IPS-18c (cell line): Measurements from ENCODE around the gene ZCCHC2.

ENCODE experiments used
- H3K4me3 ChIP-seq: 2 replicates; pipeline ENCODE4 v1.7.0; 2013; ENCODE audit warnings: low read depth, mild to moderate bottlenecking, low read length, moderate library complexity; ENCODE audit not compliant: insufficient read depth
- H3K9me3 ChIP-seq: one replicate; pipeline ENCODE4 v1.6.1; 2013; ENCODE audit warnings: mild to moderate bottlenecking, low read length, moderate library complexity; ENCODE audit not compliant: control insufficient read depth, insufficient read depth

ZCCHC2 gene

DNA sequence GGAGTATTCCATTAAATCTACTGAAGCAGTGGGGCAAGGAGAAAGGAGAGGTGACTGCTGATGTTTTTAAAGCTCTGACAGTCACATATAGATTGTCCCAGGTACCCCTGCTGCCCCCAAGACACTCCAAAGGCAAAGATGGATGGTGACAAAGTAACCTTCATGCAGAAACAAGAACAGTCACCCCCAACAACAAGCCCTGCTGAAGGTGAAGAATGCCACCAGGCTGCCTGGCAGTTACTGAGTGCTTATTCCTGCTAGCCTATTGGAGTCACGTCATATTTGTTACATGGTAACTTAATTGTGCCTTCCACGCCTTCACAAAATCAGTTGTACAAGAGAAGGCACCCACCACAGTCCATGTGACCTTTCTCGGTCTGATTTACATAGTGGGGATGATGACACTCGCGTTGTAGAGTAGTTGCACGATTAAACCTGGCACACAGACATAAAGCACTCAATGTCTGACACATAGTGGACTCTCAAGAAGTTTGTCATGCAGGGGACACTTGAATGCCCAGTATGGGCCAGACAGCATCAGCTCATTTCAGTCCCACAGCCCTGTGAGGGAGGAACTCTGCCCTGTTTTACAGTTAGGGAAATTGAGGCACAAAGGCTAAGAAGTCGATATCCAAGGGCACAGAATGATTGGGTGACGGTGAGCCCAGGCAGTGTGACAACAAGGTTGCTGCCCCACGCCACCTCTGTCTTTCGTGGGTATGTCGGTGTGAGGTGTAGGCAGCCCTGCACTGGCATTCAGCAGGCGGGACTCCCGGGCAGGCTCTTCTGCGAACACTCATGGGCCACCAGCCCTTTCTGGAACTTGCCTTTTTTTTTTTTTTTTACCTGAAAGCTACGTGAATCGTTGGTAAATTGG, 62.7 kb downstream of the ZCCHC2 start:
- Histone ChIP-seq H3K9me3 (peaks cover 5% of the 10 kb centered on the region), H3K4me3 (no peak overlapping the region)

DNA sequence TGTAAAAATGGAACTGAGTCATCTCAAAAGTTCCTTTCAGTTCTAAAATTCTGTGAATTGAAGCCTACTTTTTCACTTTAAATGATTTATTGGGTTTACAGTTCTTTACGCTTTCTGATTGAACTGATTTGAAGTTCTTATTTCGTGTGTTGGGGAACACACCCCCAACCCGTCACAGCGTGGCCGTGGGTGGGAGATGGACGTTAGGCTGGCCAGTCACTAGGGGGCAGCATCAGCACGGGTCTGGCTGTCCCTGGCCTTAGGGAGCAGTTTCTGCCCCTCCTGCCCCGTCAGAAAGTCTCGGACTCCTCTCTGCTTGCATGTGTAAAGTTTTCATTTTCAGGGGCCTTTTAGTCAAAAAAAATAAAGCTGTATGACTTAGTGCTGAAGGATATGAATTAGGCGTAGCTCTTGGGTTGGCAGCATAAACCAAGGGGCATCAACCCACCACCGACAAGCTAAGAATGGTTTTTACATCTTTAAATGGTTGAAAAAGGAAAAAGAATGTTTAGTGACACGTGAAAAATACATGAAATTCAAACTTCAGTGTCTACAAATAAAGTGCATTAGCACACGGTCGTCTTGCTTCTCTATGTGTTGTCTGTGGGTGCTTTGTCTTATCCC, 63.4 kb downstream of the ZCCHC2 start:
- H3K9me3 ChIP-seq: peaks cover 5% of the 10 kb centered on the region
- H3K4me3 ChIP-seq: no peak overlapping the region

DNA sequence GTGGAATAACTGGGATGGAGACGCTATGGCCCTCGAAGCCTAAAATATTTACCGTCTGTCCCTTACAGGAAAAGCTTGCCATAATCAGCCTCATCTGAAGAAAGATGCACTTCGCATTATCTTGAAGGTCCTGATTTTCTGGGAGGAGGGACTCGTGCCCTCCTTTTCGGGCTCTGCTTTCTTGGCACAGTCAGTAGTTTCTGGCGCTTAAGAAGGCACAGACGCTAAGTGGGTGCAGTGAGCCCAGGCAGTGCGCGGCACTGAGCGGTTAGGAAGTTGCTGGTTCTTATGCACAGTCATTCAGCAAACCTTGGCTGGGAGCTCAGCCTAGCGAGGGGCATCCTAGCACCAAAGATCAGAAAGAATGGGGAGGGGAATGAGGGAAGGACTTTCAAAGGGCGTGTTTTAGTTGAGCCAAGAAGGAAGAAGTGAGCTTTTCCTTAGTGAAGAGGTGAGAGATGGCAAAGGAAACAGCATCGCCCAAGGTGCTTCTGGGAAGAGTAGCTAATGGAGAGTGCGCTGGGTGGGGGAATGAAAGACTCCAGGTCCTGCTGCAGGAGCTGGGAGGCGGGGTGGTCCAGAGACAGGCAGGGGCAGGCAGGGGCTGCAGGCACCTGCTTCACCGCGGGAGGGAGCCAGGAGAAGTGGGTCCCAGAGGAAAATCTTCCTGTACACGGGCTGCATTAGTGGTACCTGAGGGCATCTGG, 64.1 kb downstream of the ZCCHC2 start:
- no peak overlapping the region for H3K4me3 ChIP-seq

DNA sequence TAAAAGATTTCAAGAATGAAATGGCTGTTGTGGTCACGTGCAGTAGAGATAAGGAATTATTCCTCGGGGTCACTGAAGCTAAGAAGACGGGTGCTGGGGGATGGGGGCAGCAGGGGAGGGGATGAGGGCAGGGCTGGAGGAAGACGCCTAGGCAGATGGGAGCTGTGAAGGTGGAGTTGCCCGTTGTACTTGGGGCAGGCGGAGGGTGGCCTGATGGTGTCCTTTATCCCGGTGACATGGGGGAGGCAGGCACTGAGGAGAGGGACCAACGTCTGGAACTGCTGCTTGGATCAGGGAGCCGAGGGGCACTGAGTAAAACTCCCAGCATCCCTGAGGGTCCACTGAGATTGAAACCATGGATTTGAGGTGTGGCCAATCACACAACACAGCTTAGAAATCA, 64.9 kb downstream of the ZCCHC2 start:
- peaks cover 5% of the 10 kb centered on the region for H3K9me3 ChIP-seq
- no peak overlapping the region for H3K4me3 ChIP-seq

More for the DNA sequence above, 64.1 kb downstream of the ZCCHC2 start:
- H3K9me3 ChIP-seq: peaks cover 5% of the 10 kb centered on the region

DNA sequence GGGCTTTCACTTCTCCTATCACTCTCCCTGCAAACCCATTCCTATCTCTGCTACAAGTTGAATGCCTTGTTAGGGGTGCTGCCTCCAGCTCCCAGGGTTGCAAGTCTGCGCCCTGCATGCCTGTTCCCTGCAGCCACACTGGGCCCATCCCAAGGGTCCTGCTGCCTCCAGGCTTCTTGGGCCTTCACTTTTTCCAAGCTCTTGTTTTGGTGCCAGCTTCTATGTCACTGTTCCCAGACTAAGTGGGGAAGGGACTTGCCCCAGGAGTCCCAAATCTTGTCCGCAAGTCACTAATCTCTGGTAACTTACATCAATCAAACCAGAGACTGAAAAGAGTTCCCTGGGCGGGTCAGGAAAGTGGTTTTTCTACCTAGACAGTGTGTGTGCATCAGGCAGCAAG, 65.4 kb downstream of the ZCCHC2 start:
- peaks cover 5% of the 10 kb centered on the region for H3K9me3 ChIP-seq
- H3K4me3 ChIP-seq: no peak overlapping the region

DNA sequence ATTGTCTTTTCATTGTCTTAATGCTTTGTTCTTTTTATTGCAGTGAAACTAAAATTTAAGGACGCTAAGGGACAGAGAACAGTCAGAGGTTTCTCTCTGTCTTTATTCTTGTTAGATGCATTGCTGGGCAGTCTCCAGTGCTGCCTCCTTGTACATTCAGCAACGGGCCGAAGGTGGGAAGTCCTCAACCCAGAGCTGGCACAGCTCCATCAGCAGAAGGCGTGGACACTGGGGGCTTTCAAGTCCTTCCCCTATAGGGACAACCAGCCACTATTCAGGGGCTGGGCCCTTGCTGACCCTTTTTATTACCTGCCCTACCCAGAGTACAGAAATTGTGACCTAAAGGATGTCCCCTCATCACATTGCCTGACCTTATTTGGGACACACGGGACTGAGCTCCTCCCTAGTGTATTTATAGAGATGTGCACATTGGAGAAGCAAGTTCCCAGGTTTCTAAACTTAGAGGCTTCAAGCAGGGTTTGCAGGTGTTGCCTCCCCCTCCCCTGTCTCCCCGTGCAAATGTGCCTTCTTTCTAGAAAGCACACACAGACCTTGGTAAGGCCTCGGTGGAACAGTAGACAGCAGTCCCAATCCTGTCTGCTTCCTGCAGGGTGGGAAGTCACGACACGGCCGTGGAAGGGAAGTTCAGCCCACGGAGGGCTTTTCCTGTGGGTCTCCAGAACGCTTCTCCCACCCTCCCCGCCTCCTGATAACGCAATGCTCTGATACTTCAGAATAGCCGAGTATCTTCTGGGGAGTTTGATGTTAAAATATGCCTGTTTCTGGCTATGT, 68.2 kb downstream of the ZCCHC2 start:
- H3K9me3 ChIP-seq: peaks cover 5% of the 10 kb centered on the region

DNA sequence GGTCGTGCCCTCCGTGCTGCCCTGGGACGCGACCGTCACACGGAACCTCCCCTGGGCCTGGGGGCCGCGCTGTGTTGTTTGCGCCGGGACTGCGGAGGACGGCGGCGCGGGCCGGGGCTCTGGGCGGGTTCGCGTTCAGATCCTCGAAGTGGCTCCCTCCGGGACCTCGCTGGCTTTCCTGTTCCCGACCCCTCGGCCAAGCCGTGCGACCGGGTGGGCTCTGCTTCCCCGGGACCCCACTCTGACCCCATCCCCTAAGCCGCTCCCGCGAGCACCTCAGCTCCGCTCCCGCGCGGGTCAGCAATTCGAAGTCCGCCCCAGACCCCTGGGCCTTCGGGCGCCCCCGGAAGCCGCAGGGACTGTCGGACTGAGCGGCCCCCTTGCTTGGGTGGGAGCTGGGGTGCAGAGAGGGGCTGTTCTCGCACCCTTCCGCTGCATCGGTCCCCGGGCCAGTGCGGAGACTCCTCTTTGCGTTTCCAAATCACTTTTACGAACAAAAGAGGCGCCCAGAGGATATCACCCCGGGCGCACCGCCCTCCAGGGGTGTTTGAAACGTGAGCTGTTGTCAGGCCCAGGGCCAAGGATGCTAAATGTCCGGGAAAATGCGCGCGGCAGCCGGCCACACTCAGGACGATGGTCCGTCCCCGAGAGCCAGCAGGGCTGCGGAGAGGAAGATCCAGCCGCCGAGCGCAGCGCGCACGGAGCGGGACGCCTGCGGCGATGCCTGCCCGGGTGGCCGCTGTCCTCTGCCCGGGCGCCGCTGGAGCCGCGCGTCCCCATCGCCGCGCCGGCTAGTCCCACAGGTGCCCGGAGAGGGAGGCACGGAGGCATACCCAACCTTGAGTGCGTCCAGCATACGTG, 73.5 kb downstream of the ZCCHC2 start:
- H3K4me3 ChIP-seq: peak overlapping the region; percentile 59
- H3K9me3 ChIP-seq: no peaks in the 10 kb centered on the region

More for the DNA sequence above, 68.2 kb downstream of the ZCCHC2 start:
- H3K4me3 ChIP-seq: no peak overlapping the region

DNA sequence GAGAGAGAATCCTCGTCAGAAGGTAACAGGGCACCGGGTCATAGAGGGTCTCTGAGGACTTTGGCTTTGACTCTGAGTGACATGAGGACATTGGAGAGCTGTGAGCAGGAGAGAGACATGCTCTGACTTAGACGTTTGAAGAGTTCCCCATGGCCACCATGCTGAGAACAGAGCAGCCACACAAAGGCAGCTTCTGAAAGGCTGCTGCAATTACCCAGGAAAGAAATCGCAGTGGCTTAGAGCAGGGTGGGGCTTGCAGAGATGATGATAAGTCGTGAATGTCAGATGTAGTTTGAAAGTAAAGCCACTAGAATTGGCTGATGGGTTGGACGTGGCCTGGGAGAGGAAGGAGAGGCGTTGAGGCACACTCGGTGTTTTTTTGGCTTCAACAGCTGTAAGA, 79.0 kb downstream of the ZCCHC2 start:
- Histone ChIP-seq H3K9me3 (no peaks in the 10 kb centered on the region), H3K4me3 (no peak overlapping the region)

DNA sequence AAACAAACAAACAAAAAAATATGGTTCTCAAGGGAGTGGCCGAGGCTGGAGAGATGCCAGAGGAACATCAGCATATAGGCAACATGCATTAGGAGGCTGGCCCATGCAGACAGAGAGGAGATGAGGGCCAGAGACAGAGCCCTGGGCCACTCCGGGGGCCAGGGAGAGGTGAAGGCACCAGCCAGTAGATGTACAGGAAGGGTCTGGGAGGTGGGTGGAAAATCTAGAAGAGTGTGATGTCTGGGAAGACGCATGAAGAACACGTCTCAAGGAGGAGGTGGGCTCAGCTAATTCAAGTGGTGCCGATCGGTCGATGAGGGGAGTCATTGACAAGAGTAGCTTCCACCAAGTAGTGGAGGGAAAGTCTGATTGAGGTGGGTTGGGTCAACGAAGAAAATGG, 79.9 kb downstream of the ZCCHC2 start:
- no peaks in the 10 kb centered on the region for H3K9me3 ChIP-seq
- H3K4me3 ChIP-seq: no peak overlapping the region

DNA sequence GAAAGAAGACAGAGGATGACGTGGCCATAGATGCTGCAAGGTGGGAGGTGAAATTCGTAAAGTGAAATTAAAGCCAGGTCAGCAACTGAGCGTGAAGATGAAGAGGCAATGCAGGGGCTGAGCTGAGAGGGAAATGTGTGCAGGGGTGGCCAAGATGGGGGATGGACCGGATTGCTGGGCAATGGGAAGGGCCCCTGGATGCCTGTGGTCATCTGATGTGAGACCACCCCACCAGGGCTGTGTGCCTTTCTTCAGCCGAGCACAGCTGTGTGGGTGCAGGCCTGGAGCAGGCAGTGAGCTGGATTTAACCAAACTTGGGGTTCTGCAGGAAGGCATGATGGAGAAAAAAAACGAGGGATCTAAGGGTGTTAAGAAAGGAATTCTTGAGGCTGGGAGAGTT, 80.4 kb downstream of the ZCCHC2 start:
- H3K9me3 ChIP-seq: no peaks in the 10 kb centered on the region

DNA sequence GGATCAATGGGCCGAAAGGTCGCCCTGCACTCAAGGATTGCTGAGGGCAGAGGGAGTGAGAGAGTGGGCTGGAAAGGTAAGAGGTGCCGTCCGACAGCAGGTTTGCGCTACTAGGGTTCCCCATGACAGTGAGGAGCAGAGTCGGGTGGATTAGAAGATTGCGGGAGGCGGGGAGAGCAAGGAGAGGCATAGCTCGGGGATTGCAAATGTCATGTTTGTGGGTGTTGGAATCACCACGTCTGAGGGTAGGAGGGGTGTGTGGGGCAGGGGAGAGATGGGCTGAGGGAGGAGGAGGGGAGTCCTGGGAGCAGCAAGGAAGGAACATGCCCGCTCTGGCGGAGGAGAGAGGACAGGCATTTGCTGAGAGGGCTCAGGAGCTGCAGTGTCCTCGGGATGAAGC, 81.2 kb downstream of the ZCCHC2 start:
- Histone ChIP-seq H3K4me3 (no peak overlapping the region), H3K9me3 (no peaks in the 10 kb centered on the region)

More for the DNA sequence above, 80.4 kb downstream of the ZCCHC2 start:
- no peak overlapping the region for H3K4me3 ChIP-seq

DNA sequence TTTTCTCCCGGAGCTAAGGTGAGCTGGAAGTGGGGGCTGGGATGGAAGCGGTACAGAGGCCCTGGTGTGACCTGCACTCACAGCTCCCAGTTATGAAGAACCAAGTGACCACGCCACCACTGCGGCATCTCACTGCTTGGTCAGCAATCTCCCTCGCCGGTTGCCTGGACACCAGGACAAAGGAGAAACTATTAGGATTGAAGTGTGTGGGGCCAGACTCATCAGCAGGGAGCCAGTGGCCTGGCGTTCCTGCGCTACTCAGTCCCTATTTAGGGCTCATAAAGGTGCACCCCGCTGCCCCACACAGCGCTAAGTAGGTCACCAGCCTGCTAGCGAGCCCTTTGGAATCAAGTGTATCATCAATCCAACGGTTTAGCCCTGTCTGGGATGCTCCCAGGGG, 82.9 kb downstream of the ZCCHC2 start:
- Histone ChIP-seq H3K9me3 (no peaks in the 10 kb centered on the region), H3K4me3 (no peak overlapping the region)

DNA sequence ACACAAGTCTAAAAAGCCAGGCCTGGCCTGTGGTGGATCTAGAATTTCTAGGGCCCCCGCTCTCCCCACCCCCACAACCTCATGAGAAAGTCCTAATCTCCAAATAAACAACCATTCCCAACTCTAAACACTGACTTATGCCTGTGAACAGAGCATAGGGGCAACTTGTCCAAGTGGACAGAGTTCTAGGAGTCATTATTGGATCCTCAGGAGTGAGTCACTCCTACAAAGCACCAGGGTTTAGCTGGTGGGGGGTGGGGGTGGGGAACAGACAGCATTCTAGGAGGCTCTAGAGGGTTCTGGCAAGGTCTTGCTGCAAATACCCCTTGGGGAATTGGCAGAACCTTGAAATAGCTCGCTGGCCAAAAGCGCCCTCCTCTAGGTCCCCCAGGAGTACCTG, 83.3 kb downstream of the ZCCHC2 start:
- no peak overlapping the region for H3K4me3 ChIP-seq
- no peaks in the 10 kb centered on the region for H3K9me3 ChIP-seq

DNA sequence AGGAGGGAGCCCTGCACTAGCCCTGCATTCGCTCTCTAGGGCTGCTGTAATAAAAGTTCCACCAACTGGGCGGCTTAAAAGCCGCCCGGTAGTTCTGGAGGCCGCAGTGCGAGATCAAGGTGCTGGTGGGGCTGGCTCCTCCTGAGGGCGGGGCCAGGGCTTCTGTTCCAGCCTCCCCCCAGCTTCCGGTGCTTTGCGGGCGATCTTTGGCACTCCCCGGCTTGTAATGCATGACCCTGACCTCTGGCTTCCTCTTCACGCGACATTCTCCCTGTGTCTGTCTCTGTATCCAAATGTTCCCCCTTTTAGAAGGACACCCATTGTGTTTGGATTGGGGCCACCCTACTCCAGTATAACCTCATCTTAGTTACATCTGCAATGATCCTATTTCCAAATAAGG, 84.5 kb downstream of the ZCCHC2 start:
- H3K4me3 ChIP-seq: no peak overlapping the region
- no peaks in the 10 kb centered on the region for H3K9me3 ChIP-seq

DNA sequence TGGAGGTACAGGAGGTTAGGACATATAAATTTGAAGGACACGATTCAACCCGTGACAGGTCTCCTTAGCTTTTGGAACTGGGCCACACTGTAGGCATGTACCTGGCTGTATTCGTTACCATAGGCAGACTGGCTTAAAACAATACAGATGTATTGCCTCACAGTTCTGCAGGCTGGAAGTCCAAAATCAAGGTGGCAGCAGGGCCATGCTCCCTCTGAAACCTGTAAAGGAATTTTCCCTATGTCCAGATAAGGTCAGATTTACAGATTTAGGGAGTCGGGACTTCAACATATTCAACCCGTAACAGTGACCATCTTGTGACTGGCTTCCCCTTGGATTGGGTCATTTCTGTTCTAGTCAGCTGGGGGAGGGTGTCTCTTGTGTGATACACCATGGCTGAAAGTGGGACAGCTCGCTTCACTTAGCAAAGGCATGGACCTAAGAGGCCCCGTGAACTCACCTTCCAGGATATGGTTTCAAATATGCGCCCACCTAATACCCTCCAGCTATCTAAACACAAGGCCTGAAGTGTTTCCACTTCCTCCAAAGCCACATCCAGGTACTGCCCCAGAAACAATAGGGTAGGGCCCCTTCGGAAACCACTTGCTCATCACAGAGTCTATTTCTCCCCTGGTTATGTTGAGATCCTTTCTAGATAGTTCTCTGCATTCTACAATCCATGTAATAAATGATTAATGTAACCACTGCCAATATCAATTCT, 85.0 kb downstream of the ZCCHC2 start:
- Histone ChIP-seq H3K9me3 (no peaks in the 10 kb centered on the region), H3K4me3 (no peak overlapping the region; the same call in 1 of the 2 replicates)

DNA sequence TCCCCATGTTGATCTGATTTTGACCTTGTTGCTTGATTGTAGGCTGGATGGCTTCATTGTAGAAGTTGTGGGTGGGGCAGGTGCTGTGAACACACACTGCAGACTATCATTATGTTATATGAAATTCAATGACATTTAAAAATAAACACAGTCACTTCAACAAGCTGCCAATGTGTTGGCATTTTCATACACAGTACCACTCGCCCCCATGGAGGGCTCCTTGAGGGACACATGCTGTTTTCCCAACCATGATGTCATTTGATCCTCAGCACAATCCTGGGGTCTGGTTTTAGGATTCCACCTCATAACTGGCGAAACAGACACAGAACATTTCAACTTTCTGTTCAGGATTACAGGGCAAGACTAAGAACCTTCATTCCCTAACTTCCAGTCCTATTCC, 86.9 kb downstream of the ZCCHC2 start:
- H3K4me3 ChIP-seq: no peak overlapping the region

More for the DNA sequence above, 86.9 kb downstream of the ZCCHC2 start:
- H3K9me3 ChIP-seq: no peaks in the 10 kb centered on the region
